NCI-H2107 treated with DMSO at 0.1 percent for 48 hours (cell line): Measurements from ENCODE around the gene IL37.

Source experiments
- DNase-seq: peaks from one replicate; lab custom pipeline; 2025; ENCODE audit not compliant: unreplicated experiment; lab: John Stamatoyannopoulos, UW

IL37 gene

DNA sequence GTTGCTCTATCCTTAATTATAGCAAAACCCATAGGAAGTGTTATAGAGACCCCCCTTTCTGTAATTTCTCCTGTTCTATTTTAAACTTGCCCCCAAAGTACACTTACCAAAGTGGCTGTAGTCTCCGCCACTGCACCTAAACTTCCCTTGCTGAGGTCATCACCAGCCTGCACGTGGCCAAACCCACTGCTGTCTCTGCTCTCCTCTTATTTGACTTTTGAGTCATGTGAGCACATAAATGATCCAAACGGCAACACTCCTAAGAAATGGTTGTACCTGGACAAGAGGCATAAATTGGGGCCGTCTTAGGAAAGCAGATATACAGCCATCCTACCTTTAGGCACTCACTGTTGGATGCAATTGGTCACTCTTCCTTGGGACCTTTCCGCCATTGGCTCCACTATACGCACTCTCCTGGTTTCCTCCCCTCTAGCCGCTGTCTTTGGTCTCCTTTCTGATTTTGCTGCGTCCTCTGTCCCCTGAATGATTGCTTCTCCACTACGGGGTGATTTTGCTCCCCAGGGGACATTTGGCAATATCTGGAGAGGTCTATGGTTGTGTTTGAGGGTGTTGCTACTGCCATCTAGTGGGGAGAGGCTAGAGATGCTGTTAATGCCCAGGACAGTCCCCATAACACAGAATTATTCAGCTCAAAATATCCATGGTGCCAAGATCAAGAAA, 47.6 kb downstream of the IL37 start:
- peak; percentile 30 for DNase-seq

DNA sequence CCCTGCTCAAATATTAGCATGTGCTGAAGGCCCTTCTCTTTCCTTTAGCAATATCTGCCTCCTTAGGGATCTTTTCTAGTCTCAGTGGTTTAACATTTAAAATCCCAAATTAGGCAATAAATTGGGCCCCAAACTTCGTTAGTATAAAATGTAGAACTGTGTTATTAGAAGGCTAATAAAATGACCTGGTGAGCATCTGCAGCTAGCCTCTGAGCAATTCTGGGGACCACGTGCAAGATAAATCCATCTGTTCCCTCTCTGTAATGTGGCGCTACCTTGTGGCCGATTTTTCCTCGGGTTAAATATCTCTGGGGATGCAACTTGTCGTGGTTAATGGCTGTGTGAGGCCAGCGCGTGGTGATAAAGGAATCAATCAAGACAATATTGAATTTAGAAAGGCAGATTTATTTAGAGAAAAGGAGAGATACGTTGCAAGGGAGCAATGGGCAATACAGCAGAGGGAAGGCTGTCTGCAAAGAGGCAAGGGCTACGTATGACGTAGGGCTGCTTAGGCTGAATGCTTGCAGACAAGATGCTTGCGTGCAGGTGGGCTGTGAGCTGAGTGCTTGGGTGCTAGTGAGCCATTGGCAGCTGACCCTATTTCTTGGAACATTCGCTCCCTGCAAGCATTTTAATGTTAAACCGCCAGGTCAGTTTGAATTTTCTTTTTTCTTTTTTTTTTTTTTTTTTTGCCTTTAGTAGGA, 48.3 kb downstream of the IL37 start:
- DNase-seq = no peak

DNA sequence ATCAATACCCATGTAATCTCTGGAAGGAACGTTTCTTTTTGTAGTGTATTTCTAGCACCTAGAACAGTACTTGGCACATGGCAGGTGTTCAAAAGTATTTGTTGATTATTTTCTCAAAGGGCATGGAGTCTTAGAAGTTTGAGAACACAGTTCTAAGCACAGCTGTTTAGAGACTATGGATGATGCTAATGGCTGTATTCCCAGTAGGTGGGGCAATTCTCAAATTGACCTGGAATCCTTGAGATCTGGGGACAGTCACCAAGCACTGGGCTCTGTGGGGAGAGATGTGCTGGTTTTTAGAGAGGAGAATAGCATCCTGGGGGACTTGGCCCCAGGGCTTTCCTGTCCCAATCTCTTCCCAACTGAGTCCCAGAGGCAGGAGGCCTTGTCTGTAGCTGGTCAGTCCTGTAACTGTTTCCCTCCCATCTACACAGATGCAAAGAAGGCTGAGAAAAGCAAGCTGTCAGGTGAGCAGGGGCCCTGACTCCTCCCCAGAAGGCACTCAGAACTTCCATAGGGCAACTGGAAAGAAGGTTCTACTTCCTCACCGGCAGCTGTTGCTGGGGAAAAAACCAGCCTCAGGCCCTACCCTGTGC, 49.4 kb downstream of the IL37 start:
- DNase-seq = no peak

DNA sequence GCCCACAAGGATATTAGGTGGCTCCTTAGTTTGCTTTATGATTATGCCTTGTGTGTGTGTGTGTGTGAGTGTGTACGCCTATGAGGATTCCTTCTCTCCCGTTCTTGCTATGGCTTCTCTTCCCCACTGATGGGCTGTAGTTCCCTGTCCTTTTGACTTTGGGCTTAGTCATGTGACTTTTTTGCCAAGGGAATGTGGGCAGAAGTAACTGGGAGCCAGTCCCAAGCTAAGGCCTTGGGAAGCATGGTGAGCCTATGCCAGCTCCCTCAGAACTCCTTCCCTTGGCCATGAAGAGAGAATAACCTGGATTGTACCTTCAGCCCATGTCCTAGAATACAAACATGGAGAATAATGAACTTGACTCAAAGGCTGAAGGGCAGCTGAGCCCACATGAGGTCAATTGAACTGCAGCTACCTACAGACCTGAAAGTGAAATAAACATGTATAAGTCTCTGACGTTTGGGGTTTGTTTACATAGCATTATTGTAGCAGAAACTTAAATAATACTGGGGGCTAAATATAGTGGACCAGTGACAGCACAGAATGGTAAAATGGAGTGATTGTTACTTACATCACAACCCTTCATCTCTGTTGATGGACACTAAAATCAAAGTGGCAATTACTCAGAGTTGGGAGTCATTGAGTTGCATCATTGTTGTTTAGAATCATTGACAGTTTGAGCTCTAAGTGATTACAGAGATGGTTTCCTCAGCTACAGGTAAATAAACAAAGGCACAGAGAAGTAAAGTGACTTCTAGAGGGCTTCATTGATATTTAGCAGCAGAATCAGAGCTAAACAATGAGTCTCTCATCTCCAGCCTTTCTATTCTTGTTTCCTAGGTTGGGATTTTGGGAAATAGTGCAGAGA, 51.6 kb downstream of the IL37 start:
- DNase-seq = no peak

DNA sequence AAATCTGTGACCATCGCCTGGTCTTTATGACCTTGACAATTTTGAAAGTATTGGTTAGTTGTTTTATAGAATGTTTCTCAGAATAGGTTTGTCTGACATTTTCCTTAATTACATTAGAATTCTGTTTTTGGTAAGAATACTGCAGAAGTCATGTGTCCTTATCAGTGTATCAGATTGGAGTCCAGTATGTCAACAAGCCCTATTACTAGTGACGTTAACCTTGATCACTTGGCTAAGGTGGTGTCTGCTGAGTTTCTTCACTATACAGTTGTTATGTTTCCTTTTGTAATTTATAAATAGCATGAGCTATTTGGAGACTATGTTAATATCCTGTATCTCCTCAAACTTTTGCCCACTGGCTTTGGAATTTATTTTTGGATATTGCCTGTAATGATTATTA, 56.1 kb downstream of the IL37 start:
- DNase-seq = no peak
